Measurements from ENCODE around the gene GRID2. TPM values are rescaled to one million over a fixed set of nuclear protein-coding genes. Genes with fewer than 3 reads are reported as not detected.

GRID2 gene
- polyA plus RNA-seq, 1 donor (not counting 4 experiments of a cell fraction or from before 2014, with no cell fraction given), result not detected

- dilution Hi-C loops (cut with MboI; ENCODE audit: extremely low pct_ligation_motif_present, low sequenced_read_pairs), result no loop called here
- no peak overlapping the region for H2AFZ ChIP-seq (ENCODE audit: control insufficient read depth, low read length)
- no peaks in the 10 kb centered on the region for H3K9me3 ChIP-seq (ENCODE audit: control insufficient read depth, low read depth, low read length)
Observed at GRCh38 chr4:93448691-93449293, 1145.0 kb downstream of the GRID2 start.

DNA sequence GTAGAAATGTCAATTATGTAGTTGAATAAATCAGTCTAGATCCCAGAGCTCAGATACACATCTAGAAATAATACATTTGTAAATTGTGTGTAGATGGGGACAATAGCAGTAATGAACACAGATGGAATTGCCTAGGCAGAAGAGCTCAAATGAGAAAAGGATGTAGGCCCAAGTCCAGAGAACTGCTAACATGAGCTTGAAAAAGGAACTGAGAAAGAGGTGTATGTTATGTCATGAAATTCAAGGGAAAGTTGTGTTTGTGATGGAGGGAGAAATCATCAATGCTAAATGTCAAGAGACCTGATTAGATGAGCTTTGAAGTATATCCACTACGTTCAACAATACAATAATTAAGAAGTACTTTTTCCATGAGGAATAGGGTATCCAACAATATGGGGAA, 1148.2 kb downstream of the GRID2 start:
- H3K27ac ChIP-seq (ENCODE audit: control insufficient read depth, insufficient read depth, low read length), result no peak overlapping the region
- no peaks in the 10 kb centered on the region for H3K27me3 ChIP-seq (ENCODE audit: control insufficient read depth, extremely low read depth, insufficient read depth, low read length)
- H3K79me2 ChIP-seq (ENCODE audit: control insufficient read depth, insufficient read depth, low read length), result no peaks in the 10 kb centered on the region
- DNase-seq (ENCODE audit: low read depth, low spot score) (no peak), FAIRE-seq (no peak)
- TF ChIP-seq EZH2 (IDR thresholded peaks at IDR 0.05; ENCODE audit: low read length), result no peak
- TF ChIP-seq, protein P1, sequence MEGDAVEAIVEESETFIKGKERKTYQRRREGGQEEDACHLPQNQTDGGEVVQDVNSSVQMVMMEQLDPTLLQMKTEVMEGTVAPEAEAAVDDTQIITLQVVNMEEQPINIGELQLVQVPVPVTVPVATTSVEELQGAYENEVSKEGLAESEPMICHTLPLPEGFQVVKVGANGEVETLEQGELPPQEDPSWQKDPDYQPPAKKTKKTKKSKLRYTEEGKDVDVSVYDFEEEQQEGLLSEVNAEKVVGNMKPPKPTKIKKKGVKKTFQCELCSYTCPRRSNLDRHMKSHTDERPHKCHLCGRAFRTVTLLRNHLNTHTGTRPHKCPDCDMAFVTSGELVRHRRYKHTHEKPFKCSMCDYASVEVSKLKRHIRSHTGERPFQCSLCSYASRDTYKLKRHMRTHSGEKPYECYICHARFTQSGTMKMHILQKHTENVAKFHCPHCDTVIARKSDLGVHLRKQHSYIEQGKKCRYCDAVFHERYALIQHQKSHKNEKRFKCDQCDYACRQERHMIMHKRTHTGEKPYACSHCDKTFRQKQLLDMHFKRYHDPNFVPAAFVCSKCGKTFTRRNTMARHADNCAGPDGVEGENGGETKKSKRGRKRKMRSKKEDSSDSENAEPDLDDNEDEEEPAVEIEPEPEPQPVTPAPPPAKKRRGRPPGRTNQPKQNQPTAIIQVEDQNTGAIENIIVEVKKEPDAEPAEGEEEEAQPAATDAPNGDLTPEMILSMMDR (optimal IDR thresholded peaks at IDR 0.05 in 1 of 3, IDR thresholded peaks at IDR 0.05 in 1 of 3, conservative IDR thresholded peaks at IDR 0.05 in 1 of 3; ENCODE audit: extremely low read depth in 1 of 3, insufficient read depth in 2 of 3, low read length in 3 of 3), result no peak
- H3K36me3 ChIP-seq (ENCODE audit: control insufficient read depth in 2 of 2, extremely low read depth in 1 of 2, insufficient read depth in 2 of 2, low read length in 2 of 2), result no peaks in the 10 kb centered on the region
- H3K4me1 ChIP-seq (ENCODE audit: control insufficient read depth, extremely low read depth, insufficient read depth, low read length), result no peaks in the 10 kb centered on the region
- no peaks in the 10 kb centered on the region for H4K20me1 ChIP-seq (ENCODE audit: control insufficient read depth, extremely low read depth, insufficient read depth, low read length)
- H3K9me3 ChIP-seq (ENCODE audit: control insufficient read depth, low read depth, low read length), result no peaks in the 10 kb centered on the region
- no peak overlapping the region for H3K4me2 ChIP-seq (ENCODE audit: control insufficient read depth, extremely low read depth, insufficient read depth, low read depth, low read length)
- no peak overlapping the region for H3K4me3 ChIP-seq (ENCODE audit: control insufficient read depth in 2 of 3, extremely low read depth in 1 of 3, insufficient read depth in 2 of 3, low read depth in 1 of 3, low read length in 3 of 3)
- no peak overlapping the region for H3K9ac ChIP-seq (ENCODE audit: control insufficient read depth, extremely low read depth, insufficient read depth, low read length)
- dilution Hi-C loops (cut with MboI; ENCODE audit: extremely low pct_ligation_motif_present, low sequenced_read_pairs), result no loop called here
- H2AFZ ChIP-seq (ENCODE audit: control insufficient read depth, low read length), result no peak overlapping the region
- no peaks in the 10 kb centered on the region for H3K9me1 ChIP-seq (ENCODE audit: control insufficient read depth, extremely low read depth, insufficient read depth, low read length)

More at GRCh38 chr4:93448691-93449293, 1145.0 kb downstream of the GRID2 start:
- TF ChIP-seq EZH2 (IDR thresholded peaks at IDR 0.05; ENCODE audit: low read length), result no peak
- TF ChIP-seq, protein P1 (optimal IDR thresholded peaks at IDR 0.05 in 1 of 3, IDR thresholded peaks at IDR 0.05 in 1 of 3, conservative IDR thresholded peaks at IDR 0.05 in 1 of 3; ENCODE audit: extremely low read depth in 1 of 3, insufficient read depth in 2 of 3, low read length in 3 of 3), result no peak
- Histone ChIP-seq H3K4me1 (ENCODE audit: control insufficient read depth, extremely low read depth, insufficient read depth, low read length) (no peaks in the 10 kb centered on the region), H3K4me3 (ENCODE audit: control insufficient read depth in 2 of 3, extremely low read depth in 1 of 3, insufficient read depth in 2 of 3, low read depth in 1 of 3, low read length in 3 of 3) (no peak overlapping the region), H4K20me1 (ENCODE audit: control insufficient read depth, extremely low read depth, insufficient read depth, low read length) (no peaks in the 10 kb centered on the region), H3K4me2 (ENCODE audit: control insufficient read depth, extremely low read depth, insufficient read depth, low read depth, low read length) (no peak overlapping the region), H3K79me2 (ENCODE audit: control insufficient read depth, insufficient read depth, low read length) (no peaks in the 10 kb centered on the region), H3K27me3 (ENCODE audit: control insufficient read depth, extremely low read depth, insufficient read depth, low read length) (no peaks in the 10 kb centered on the region), H3K9me1 (ENCODE audit: control insufficient read depth, extremely low read depth, insufficient read depth, low read length) (no peaks in the 10 kb centered on the region), H3K27ac (ENCODE audit: control insufficient read depth, insufficient read depth, low read length) (no peak overlapping the region), H3K36me3 (ENCODE audit: control insufficient read depth in 2 of 2, extremely low read depth in 1 of 2, insufficient read depth in 2 of 2, low read length in 2 of 2) (no peaks in the 10 kb centered on the region), H3K9ac (ENCODE audit: control insufficient read depth, extremely low read depth, insufficient read depth, low read length) (no peak overlapping the region)
- DNase-seq (ENCODE audit: low read depth, low spot score) (no peak), FAIRE-seq (no peak)
